Measurements from ENCODE around the gene KIF3C.

The KIF3C gene

GRCh38 chr2:25887624-25888242 lies 94.6 kb downstream of the KIF3C start:
- H3K36me3 ChIP-seq (ENCODE audit: insufficient read depth, low read length): no peaks in the 10 kb centered on the region
- H3K4me3 ChIP-seq (ENCODE audit: low read length): no peak overlapping the region
- H3K4me1 ChIP-seq (ENCODE audit: insufficient read depth, low read length): peaks cover 4% of the 10 kb centered on the region
- no peaks in the 10 kb centered on the region for H3K27me3 ChIP-seq (ENCODE audit: insufficient read depth, low read length)
- H2AFZ ChIP-seq (ENCODE audit: low read depth, low read length): no peak overlapping the region
- H3K9me3 ChIP-seq (ENCODE audit: low read length): no peaks in the 10 kb centered on the region

DNA sequence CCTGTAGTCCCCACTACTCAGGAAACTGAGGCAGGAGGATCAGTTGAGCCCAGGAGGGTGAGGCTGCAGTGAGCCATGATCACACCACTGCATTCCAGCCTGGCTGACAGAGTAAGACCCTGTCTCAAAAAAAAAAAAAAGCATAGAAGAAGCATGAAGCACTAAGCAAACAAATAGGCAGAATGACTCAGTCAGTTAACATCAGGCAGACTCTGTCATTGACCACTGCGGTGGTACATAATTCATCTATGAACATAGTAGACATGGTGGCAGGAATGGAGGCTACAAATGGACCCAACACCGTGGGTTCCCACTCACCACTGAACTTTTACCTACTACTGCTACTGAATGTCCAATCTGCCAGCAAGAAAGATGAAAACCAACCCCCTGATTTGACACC lies 96.4 kb downstream of the KIF3C start:
- Histone ChIP-seq H3K4me1 (ENCODE audit: insufficient read depth, low read length) (peaks cover 4% of the 10 kb centered on the region), H3K9me3 (ENCODE audit: low read length) (no peaks in the 10 kb centered on the region), H3K36me3 (ENCODE audit: insufficient read depth, low read length) (no peaks in the 10 kb centered on the region), H3K27me3 (ENCODE audit: insufficient read depth, low read length) (no peaks in the 10 kb centered on the region), H2AFZ (ENCODE audit: low read depth, low read length) (no peak overlapping the region), H3K4me3 (ENCODE audit: low read length) (no peak overlapping the region)

- Histone ChIP-seq H3K4me1 (ENCODE audit: insufficient read depth, low read length) (peaks cover 13% of the 10 kb centered on the region), H3K9me3 (ENCODE audit: low read length) (no peaks in the 10 kb centered on the region), H3K27me3 (ENCODE audit: insufficient read depth, low read length) (no peaks in the 10 kb centered on the region), H3K4me3 (ENCODE audit: low read length) (no peak overlapping the region), H2AFZ (ENCODE audit: low read depth, low read length) (no peak overlapping the region), H3K36me3 (ENCODE audit: insufficient read depth, low read length) (no peaks in the 10 kb centered on the region)
Observed at GRCh38 chr2:25881764-25882163, 100.5 kb downstream of the KIF3C start.

- H3K4me1 ChIP-seq (ENCODE audit: insufficient read depth, low read length): peaks cover 18% of the 10 kb centered on the region
- peak overlapping the region; percentile 94 for H3K4me3 ChIP-seq (ENCODE audit: low read length)
Observed at GRCh38 chr2:25879133-25879730, 103.1 kb downstream of the KIF3C start.

GRCh38 chr2:25878361-25879132 lies 103.8 kb downstream of the KIF3C start, which contains the start of gene ASXL2:
Gene ASXL2 (minus strand): TSS chr2:25878487. CDS start chr2:25878222, 265 bp downstream.
- peak within 1 kb of the TSS; percentile 94 for H3K4me3 ChIP-seq (ENCODE audit: low read length)
- peak within 1 kb of the TSS; percentile 91 for H2AFZ ChIP-seq (ENCODE audit: low read depth, low read length)
- H3K27me3 ChIP-seq (ENCODE audit: insufficient read depth, low read length): no peaks in the 10 kb centered on the region
- peaks cover 6% of the 10 kb centered on the region for H3K36me3 ChIP-seq (ENCODE audit: insufficient read depth, low read length)
- no peaks in the 10 kb centered on the region for H3K9me3 ChIP-seq (ENCODE audit: low read length)
- H3K4me1 ChIP-seq (ENCODE audit: insufficient read depth, low read length): peaks cover 18% of the 10 kb centered on the region

More at GRCh38 chr2:25879133-25879730, 103.1 kb downstream of the KIF3C start:
- peaks cover 3% of the 10 kb centered on the region for H3K36me3 ChIP-seq (ENCODE audit: insufficient read depth, low read length)
- peak overlapping the region; percentile 91 for H2AFZ ChIP-seq (ENCODE audit: low read depth, low read length)
- H3K9me3 ChIP-seq (ENCODE audit: low read length): no peaks in the 10 kb centered on the region
- no peaks in the 10 kb centered on the region for H3K27me3 ChIP-seq (ENCODE audit: insufficient read depth, low read length)

DNA sequence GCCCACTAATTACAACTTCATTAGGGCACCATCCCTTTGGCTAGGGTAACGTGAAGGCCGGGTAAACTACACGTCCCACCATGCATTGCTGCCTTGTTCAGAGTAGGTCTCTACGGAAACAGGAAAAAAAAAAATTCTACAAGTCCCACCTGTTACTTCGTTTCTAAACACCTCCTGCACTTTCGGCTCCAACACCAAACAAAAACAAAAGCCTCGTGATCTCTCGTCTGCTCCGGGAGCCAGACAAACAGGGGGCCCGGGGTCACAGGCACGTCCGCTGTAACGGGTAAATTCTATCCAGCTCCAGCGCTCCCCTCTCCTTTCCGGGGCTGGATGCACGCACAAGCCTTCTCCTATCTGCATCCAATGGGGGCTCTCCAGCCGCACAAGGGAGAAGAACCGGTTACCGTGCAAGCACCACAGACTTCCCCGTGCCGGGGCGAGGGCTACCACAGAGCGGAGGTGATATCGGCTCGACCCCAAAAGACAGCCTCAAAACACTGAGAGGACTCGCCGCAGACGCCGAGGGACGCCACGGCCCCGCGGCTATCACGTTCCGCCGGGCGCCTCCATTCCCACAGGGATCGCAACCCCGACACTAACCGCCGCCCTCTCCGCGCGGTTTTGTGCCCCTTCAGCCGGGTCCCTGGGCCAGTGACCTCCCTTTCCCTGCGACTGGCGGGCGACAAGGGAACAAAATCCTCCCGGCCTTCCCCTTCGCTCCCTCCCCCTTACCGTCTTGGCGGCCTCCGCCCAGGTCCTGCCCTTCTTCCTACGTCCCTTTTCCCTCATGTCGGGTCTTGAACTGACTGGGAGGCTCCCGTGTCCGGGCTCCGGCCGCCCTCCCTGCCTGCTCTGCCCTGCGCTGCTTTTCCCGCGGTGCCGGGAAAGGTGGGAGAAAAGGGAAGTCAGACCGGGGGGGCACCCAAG lies 104.6 kb downstream of the KIF3C start:
- H2AFZ ChIP-seq (ENCODE audit: low read depth, low read length): peak overlapping the region; percentile 89
- peak overlapping the region; percentile 94 for H3K4me3 ChIP-seq (ENCODE audit: low read length)
- peaks cover 6% of the 10 kb centered on the region for H3K36me3 ChIP-seq (ENCODE audit: insufficient read depth, low read length)
- H3K27me3 ChIP-seq (ENCODE audit: insufficient read depth, low read length): no peaks in the 10 kb centered on the region
- no peaks in the 10 kb centered on the region for H3K9me3 ChIP-seq (ENCODE audit: low read length)
- H3K4me1 ChIP-seq (ENCODE audit: insufficient read depth, low read length): peaks cover 14% of the 10 kb centered on the region

Data from neuron (in vitro differentiated cells).